ENCODE measurements around the gene CREB5. TPM values are rescaled to one million over a fixed set of nuclear protein-coding genes. Genes with fewer than 3 reads are reported as not detected.

Gene CREB5
- total RNA-seq, 2 experiments from 2014 or later, result not detected

DNA sequence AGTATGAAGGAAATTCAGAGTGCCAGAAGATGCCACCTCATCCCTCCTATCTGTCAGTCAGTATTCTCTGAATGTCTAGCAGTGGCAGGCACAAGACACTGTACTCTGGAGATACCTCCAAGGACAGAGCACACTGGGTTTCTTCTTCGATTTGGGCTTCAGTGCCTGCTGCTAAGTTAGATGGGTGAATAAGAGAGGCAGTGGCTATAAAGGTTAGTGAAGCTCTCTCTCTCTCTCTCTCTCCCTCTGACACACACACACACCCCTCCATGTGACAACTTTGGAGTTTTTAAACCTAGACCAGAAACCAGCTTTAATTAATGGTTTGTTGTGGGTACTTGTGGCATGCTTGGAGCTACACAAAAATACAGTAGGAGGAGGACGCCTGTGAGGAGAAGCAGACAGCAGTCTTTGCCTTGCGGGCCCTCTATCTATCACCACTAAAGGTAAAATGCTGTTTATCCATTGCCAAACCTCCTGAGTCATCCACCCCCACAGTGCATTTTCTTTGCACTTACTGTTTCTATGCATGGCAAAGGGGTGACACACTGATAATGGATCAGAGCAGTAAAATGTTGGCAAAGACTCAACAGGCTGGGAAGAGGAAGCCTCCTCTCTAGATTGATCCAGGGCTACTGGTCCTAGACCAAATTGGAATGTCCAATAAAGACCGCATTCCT is 443.4 kb downstream of the CREB5 start:
- CTCF ChIA-PET, result no interaction called here
- POLR2A ChIA-PET, result no interaction called here

DNA sequence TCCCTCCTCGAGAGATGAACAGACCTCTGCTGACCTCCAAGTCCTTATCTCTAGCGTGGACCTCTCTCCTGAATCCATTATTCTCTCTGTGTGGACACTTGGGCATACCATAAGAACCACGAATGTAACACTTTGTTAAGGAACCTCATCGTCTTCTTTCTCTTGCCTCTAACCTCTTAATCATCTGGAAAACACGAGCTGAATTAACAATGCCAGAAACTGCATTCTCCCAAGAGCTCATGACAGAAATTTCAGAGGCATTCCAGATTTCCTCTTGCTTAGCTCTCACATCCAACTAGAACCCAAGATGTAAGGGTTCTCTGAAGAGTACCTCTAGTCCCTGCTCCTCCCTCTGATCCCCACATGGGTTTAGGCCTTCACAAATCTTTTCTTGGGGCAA is 444.3 kb downstream of the CREB5 start:
- ChIA-PET CTCF (no interaction called here), POLR2A (no interaction called here)

DNA sequence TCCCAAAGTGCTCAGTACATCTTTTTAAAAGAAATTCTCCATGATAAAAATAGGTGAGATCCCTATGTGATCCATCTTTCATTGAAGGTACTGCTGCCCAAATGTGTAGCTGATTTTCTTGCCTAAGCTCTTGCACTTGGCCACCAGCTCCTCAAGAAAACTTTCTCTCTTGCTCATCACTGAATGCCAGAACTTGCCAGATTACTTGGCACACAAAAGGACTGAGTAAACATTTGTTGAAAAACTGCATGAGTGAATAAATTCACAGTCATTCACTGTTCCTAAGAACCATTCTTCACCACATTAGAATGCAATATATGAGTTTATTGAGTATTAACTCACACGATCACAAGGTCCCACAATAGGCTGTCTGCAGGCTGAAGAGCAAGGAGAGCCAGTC is 445.9 kb downstream of the CREB5 start:
- CTCF ChIA-PET, result no interaction called here
- POLR2A ChIA-PET, result no interaction called here

DNA sequence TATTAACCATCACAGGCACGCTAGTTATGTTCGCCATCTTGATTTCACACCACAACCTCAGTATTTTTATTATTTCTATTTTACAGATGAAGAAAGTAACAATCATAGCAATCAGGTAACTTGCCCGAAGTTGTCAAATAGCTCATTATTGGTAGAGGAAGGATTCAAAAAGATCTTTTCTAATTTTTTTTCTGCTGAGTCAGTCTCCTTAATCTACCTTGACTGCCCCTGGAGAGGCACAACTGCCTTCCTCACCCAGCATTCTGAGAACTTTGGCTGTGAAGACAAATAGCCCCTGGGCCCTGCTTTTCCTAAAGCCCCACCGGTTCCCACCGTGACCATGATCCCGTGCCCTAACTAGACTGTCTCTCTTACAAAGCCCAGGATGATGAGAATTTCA is 446.6 kb downstream of the CREB5 start:
- ChIA-PET POLR2A (no interaction called here), CTCF (no interaction called here)

DNA sequence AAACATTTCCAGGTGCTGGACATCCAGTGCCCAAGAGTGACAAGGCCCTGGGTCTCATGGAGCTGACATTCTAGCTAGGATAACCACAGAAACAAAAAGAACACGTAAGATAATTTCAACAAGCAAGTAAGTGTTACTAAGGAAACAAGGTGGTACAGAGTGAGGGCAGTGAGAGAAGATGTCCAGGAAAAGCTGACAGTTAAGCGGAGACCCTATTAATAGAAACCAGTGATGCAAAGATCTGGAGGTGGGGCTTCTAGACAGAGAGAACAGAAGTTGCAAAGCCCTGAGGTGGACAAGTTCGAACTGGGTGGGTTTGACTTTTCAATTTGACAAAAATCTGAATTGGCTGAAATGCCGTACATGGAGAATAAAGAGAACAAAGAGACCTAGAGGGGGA is 449.5 kb downstream of the CREB5 start:
- ChIA-PET CTCF (no interaction called here), POLR2A (no interaction called here)

DNA sequence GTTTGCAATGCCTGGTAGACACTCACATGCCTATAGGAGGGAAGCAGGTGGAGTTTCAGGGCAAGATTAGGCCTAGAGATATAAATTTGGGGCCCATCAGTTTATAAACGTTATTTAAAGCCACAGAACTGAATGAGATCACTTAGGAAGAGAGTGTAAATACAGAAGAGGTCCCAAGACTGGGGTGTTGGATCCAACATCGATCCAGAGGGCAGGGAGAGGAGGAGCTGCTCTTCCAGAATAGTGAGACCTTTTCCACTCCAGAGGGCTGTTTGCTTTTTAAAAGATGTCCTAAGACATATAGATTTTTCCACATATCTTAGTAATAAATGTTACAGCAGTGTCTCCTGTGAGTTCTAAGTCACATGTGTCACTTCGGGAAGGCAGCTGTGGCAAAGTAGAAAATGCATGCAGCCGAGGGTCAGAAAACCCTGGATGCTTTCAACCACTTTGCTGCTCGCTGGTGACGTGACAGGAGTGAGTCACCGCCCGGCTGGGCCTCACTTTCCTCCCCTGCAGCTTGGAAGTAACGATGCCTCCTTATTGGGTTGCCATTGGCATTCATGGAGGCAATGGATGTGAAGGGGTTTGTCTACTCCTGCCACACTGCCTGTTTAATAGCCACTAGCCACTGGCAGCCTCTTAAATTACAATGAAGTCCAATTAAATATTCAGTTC is 450.4 kb downstream of the CREB5 start:
- CTCF ChIA-PET, result no interaction called here
- POLR2A ChIA-PET, result no interaction called here

DNA sequence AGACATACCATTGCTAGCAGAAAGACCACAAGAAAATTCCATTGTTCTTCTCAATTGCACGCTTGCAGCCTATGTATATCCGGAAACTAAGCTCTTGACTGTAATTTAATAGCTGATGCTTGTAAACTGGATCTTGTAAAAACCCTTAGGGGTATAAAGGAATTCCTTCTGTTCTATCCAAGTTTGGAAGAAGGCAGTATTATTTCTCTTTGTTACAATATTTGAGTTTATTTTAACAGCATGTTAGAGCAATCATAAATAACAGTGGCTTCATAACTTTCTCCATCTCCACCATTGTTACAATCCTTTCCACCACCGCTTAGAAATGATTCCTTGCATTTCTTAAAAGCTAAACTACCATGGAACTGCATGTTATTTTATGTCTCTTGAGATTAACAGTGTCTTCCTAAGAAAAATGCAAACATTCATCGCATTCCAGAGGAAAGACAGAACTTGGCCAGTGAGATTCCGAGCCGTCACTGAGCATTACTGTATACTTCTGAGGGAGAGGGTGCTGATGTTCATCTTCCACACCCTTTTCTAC is 453.4 kb downstream of the CREB5 start:
- ChIA-PET CTCF (no interaction called here), POLR2A (no interaction called here)

DNA sequence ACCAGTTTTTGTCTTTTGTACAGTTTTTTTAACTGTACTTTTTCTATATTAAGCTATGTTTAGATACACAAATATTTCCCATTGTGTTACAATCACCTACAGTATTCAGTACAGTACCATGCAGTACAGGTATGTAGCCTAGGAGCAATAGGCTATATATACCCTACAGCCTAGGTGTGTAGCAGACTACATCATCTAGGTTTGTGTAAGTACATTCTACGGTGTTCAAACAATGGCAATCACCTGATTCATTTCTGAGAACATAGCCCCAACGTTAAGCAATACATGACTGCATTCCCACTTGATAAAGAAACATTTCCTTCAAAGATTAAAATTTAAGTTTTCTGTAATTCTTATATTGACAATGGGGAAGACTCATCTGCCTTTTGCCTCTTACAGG is 456.4 kb downstream of the CREB5 start:
- ChIA-PET CTCF (no interaction called here), POLR2A (no interaction called here)

DNA sequence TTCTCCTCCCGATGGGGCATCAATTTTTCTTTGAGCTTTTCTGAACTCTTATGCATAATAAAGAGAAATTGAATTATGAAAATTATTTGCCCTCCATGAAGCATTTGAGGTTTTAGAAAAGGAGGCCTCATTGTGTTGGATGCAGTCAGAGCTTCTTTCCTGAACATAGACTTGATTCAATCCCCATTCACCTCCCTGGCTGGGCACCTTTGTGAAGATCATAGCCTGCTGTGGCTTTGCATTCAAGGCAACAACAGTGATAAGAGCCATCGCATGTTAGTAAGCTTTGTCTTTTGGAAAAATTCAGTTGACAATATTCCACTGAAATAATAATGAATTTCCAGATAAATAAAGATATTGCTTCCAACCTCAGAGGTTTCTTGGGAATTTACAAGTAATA is 458.8 kb downstream of the CREB5 start:
- POLR2A ChIA-PET, result no interaction called here
- CTCF ChIA-PET, result no interaction called here

DNA sequence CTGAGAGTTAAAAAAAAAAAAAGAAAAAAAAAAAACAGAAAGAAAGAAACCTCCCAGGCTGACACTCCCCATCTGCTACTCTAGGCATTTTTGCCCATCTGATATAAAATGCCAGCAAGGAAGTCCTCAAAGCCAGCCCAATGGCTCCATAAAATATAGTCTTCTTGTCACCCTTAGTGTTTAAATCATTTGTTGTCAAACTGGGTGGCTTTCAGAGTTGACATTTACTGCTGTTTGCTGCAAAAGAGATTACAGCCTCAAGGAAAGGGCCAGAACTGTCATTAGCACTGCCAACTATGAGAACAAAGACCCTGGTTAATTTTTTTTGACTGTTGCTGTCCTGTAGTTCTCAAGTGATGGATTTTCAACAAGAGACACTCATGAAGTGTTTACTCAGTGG is 459.3 kb downstream of the CREB5 start:
- ChIA-PET POLR2A (no interaction called here), CTCF (no interaction called here)

DNA sequence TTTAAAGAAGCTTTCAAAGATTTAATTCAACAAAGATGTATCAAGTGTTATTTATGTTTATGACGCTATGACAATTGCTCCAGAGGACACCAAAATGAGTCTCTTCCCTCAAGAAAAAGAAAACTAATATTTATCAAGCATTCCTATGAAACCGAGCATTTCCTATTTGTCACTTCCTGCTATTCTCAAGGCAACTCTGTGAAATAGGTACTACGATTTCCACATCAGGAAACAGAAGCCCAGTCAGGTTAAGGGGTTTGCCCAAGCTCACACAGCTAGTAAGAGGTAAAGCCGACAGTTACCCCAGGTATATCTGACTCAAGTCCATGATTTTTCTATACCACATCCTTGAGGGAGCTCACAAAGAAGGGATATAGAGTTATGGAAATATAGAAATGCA is 459.9 kb downstream of the CREB5 start:
- ChIA-PET CTCF (no interaction called here), POLR2A (no interaction called here)

DNA sequence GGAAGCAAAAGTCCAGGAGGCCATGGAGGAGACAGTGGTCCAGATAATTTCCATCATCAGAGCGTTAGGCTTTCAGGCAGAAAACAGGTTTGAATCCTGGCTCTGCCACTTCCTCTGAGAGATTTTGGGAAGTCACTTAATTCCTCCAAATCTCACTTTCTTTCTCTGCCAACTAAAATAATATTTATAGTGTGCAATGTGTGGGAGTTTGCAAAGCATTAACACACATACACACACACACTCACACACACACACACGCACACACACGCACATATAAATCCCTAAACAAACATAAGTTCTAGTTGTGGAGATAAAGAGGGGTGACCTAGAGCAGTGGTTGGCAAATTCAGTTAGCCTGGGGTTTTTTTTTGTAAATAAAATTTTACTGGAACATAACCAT is 461.0 kb downstream of the CREB5 start:
- CTCF ChIA-PET, result no interaction called here

DNA sequence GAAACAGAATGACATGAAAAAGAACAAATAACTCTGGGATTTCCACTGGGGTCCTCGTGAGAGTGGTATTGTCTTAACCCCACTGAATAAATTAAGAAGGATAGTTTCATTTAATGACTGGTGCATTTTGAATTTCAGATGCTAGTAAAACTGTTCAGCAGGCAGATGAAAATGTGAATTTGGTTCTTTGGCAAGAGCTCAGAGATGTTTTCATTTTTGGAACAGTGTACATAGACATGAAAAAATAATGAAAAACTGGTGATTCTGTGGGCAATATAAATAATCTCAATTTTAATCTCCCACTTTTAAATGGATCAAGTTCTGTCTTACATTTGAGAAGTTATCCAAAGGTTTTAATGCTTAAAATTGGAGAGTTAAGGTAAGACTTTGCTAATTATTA is 461.7 kb downstream of the CREB5 start:
- POLR2A ChIA-PET, result no interaction called here

More for the DNA sequence above, 461.0 kb downstream of the CREB5 start:
- POLR2A ChIA-PET, result no interaction called here

More for the DNA sequence above, 461.7 kb downstream of the CREB5 start:
- CTCF ChIA-PET, result no interaction called here

Other genes with a start within 250 kb of the CREB5 start
- gene JAZF1, start 231.7 kb upstream of the CREB5 start, total RNA-seq, result 1 to 10 TPM; 4.8 to 5.7 TPM